GM21619 (cell line): ENCODE data around the gene NTN1.

Source experiments
- ATAC-seq: cut with Tn5 transposase; IDR thresholded peaks from one replicate; pipeline ENCODE4 v1.9.1; 2021; ENCODE audit not compliant: unreplicated experiment

Gene NTN1

DNA sequence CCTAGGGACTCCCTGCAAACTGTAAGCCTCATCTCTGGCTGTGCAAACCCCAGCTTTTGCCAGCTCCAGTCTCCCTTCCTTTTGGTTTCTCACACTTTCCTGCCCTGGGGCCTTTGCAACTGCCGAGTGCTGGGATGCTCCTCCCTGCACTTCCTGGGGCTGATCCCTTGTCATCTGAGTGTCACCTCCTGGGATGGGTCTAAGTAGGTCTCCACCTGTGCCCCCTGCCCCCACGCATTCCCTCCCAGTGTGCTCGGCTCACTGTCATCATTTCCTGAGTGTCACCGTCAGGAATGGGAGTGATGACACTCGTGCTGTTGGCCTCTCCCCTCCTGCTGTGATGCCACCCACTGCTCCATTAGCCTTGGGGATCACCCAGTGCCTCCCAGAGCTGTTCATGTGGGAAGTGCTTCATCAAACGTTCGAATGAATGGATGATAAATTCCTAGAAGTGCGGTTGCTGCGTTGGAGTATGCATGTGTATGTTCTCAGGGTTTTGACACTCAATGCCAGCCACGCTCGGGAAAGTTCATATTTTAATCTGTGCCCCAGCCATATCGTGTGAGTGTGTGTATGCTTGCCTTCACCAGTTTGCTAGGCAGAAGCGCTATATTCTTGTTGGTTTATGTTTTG, 189.9 kb downstream of the NTN1 start:
- ATAC-seq = no peak

DNA sequence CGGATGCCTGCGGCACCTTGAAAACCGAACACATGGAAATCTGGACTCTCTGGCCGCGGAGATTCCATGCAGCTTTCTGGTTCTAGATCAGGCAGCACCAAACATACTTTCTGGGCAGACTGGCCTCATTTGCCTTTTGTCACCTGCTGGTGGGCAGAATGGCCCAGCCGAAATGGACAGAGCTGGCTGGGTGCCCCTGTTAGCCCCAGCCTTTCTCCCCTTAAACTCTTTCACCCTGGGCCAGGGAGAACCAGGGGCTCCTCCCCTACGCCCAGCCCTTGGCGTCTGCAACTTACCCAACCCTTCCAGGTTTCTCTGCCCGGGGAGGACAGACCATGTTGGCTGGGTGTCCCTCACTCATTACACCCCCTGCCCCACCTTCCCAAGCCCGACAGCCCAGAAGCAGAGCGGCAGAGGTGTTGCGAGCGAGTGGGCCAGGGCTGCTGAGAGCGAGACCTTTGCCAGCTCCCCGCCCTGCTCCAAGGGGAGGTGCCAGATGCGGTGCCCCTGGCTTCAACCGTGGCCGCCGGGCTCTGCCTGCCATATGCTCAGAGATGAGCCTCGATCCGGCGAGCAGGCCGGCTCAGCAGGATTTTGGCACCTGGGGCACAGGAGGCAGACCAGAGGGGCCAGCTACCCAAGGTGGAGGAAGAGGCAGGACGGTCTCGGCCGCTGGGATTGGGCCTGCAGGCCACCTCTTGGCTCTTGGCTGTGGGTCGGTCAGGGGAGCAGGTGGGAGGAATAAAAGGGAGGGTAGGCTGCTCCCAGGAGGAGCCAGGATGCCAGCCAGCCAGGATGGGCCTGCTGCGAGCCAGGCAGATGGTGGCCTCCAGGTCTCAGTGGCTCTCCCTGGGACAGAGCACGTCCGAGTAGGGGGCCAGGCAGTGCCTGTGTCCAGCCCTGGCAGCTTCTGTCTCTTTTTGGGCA, 191.3 kb downstream of the NTN1 start:
- ATAC-seq = no peak

DNA sequence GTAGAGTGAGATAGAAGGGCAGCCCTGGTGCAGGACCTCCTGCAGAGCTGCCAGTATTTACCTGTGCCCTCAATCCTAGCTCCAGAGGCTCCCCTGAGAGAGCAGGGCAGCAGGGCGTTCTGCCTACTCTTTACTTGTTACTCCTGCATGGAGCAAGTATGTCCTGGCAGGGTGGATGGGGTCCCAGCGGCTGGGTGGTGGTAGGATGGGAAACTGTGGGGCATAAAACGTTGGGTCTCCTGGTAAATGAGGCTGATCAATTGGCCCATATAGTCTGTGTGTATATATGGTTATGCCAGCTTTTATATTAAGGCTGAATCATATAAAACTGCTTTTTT, 192.0 kb downstream of the NTN1 start:
- no peak for ATAC-seq

DNA sequence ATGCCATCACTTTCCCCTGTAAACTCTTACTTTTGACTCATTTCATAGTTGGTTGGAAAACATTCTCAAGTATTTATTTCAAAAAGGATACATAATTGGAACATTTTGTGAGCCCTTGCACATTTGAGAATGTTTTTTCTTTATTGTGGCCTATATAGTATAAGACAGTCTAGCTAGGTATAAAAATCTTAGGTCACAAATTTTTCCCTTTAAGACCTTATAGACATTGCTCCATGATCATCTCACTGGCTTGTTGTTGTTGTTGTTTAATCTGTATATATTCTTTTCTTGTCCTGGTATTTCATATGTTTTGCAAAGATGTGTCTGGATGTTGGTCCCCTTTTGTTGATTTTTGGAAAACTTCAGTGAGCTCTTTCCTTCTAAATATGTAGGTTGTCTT, 194.2 kb downstream of the NTN1 start:
- no peak for ATAC-seq

DNA sequence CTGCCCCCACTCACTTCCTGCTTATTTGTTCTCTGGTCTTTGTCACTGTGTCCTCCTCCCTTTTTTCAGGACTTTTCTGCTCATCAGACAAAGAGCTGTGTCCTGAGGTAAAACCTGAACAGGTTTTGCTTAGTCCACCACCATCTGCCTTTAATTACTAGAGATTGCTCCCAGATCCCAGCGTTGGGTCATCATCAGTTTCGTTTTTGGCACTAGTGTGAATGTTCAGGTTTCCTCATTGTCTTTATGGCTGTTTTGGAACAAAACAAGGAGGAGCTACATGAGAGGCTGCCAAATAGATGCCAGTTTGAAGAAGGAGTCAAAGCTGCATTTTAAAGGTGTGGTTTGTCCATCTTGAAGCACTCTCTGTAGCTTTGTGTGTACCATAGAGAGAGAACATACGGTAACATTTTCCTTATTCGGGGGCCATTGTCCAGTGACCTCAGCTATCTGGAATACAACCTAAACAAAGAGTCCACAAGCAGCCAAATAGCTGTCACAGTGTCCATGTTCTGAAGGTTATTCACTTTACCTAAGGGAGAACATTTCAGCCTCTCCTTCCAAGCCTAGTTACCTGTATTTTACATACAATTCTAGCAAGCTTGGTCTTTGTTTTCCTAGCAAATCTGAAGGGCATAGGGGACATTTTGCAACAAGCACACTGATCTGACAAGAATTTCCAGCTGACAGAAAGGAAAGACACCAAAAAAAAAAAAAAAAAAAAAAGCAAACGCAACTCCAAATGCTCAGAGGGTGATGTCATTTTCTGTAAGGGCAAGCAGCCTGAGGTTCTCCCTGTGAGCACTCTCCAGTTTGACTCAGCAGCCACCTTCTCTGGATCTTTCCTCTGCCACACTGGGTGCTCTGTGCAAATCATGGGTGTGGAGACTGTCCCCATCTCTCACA, 196.1 kb downstream of the NTN1 start:
- no peak for ATAC-seq

DNA sequence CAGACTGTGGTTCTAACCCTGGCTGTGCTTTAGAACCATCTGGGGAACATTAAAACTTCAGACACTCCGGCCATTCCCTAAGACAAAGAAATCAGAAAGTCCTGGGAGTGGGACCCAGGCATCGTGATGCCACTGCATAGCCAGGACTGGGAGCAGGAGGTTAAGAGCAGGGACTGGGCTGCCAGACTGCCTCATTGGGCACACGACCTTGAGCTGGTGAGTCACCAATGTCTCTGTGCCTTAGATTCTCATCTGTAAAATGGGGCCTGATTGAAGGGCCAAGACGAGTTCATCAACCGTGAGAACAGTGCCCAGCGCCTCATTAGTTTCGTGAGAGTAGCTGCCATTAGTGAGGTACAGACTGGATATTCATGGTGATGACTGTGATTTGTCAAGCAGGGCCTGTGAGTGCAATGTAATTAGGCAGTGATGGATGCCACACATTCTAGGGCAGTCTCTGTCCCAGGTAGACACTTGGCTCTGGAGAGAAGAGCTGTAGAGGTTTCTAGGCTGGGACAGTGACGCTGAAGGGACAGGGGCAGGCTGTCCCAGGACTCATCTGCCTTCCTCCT, 196.8 kb downstream of the NTN1 start:
- no peak for ATAC-seq

DNA sequence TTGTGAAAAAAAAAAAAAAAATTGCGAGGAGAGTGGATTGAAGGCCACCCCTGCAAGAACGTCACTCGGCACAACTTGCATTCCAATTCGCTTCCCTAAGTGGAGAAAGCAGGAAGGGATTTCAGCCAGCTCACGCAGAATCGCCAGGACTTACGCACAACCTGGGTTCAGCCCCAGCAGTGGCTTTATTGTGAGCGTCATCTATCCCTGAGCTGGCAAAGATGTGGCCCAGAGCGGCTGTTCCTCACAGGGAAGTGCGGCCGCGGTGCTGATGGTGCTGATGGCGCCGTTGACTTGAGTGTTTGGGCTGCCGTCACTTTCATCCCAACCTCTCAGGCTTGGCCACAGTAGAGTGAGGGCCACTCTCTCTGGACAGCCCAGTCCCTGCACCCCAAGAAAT, 197.6 kb downstream of the NTN1 start:
- ATAC-seq = no peak

DNA sequence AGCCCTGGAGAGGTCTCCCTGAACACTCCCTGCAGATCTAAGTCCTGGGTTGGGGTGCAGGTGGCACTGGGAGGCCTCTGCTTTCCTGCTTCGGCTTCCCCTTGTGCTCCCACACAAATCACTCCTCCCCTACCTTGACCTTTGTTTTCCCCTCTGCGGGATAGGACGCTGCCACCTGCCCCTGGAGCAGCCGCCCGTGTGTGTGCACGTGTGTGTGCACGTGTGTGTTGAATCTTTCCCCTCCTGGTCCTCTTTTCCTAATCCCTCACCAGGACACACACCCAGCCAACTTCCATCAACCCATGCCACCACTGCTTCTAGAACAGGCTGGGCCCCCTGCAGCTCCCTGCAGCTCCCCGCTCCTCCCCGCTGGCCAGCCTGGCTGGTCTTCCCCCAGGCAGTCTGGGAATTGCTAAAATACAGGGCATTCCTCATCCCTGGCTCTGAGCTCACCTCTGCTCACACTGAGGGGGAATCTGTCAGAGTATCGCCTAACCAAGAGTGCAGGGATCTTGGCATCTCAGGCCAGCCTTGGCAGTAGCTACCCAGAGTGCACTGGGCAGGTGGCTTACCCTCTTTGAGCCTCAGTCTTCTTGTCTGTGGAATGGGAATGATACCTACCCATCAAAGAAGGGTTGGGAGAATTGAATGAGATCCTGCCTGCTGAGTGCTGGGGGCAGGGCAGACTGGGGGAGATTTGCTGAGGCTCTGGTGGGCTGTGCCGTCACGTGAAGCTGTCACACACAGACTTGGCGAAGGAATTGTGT, 198.5 kb downstream of the NTN1 start:
- ATAC-seq = no peak

DNA sequence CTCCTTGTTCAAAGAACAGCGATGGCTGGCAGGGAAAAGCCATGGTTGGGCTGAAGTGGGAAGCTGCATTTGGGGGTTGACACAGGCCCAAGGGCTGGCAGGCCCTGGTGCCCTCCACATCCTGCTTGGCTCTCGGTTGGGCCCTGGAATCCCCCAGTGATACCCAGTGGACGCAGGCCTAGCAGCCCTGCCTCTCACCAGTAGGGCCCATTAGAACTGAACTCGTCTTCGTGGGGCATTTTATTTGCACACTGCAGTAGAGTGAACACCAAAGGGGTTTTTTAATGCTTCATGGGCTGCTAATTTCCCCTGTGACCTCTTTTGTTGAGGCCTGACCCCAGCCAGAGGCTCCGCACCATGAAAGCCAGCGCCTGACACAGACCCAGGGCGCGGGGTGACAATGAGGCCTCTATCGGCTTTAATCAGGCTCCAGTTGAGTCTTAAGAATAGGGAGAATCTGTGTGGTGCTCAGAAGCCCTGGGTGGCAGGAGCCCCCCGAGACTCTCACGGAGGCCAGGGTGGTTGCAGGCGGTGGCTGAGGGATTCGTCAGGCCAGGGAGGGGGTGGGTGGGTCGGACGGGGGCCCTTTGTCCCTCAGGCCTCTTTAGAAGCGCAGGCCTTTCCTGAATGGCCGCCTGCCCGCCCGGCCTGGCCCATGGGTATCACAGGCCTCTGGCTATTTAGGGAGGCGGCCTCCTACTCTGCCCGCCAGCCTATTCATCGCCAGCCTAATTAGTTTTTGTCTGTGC, 199.3 kb downstream of the NTN1 start:
- no peak for ATAC-seq

DNA sequence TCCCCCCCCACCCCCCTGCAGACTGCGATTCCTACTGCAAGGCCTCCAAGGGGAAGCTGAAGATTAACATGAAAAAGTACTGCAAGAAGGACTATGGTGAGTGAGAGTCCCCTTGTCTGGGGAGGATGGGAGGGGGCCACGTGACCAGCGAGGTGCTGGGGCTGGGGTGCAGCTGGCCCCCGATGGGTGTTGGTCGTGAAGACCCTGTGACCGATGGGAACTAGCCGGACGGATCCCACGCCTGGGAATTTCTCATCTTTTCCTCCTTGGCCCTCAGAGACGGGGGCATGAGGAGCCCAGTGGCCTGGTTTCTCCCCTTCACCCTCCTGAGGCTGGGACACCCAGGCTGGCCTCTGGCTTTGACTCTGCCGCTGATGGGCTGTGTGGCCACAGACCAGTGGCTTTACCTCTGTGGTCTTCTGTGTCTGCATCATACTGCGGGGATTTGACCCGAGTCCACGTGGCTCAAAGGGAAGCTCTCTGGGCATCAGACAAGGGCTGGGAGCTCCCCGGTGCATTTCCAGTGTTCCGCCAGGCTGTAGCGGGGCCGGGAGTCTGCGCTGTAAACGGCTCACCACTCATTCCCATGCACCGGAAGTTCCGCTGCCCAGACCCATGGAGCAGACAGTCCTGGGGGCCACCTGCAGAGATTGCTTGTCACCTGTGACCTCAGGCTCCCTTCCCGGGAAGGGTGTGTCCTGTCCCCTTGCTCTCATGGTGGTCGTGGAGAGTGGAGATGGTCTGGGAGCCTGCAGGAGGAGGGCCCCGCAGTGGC, 200.0 kb downstream of the NTN1 start:
- ATAC-seq = no peak

DNA sequence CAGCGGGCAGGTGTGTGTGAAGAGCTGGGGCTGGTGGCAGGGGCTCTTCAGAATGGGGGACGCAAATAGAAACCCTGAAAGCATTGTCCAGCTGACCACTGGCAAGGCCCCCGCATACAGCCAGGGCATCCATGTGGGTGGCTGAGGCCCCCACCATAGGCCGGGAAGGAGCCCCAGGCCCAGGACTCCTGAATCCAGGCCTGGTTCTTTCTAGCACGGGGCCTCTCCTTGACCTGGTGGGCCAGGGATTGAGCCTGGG, 200.5 kb downstream of the NTN1 start:
- ATAC-seq = no peak

DNA sequence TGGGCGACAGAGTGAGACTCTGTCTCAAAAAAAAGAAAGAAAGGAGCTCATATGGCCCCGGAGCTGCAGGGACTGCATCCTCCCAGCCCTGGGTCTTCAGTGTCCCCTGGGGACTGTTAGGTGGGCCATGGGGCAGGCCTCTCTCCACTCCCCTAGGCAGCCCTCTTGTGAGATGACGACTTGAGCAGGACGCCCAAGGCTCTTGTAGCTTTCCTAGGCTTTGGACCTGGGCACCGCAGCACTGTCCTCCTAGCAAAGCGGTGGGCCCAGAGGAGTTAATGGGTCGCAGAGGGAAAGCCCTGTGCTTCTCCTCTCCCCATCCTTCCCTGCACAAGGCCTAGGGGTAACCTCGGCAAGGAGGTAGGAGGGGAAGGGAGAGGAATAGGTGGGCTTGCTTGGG, 202.2 kb downstream of the NTN1 start:
- ATAC-seq = no peak

DNA sequence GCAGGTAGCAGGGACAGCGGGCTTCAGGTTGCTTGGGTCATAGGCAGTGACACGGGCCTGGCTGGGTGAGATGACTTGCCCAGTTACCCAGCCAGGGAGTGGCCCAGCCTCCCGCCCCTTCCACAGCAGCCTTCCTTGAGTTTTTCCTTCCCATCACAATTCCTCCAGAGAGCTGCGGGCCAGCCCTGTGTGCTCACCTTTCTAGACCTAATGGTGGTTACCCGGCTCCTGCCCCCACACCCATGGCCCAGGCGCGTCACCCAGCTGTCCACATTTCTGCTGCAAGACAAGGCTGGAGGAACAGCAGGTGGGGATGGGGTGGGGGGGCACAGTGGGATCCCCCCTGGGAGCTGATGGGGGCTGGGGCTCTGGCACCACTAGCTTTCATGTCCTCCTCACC, 203.2 kb downstream of the NTN1 start:
- no peak for ATAC-seq

DNA sequence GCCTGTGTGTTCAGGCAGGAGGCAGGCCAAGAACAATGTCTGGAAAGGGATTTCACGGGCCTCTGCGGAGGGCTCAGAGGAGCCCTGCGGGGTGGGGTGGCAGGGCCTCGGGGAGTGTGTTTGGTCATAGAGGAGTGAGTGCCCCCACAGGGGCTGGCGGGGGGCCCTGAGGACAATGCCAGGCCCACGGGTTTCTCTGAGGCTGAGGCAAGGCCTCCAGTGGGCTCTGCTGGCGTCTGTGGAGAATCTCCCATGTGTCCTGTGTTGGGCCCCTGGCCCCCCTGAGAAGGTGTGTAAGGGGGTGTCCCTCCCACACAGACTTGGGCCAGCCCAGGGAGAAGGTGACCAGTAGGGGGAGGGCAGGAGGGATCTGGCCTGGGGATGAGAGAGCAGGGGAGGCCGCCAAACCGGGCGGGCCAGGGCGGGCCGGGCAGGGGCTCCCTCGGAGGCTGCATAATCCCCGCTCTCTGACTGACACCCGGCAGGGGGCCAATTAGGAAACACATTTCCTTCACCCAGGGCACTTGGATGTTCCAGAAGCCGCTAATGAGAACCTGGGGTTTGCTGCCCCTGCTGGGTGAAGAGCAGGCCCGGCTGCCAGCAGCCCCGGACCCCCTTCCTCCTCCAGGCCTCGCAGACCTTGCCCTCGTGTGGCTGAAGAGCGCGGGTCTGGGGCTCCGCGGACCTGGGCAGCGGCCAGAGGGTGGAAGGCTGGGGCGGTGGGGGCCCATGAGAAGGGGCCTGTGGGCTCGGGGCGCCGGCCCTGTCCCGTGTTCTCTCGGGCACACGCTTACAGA, 204.2 kb downstream of the NTN1 start:
- ATAC-seq = no peak

DNA sequence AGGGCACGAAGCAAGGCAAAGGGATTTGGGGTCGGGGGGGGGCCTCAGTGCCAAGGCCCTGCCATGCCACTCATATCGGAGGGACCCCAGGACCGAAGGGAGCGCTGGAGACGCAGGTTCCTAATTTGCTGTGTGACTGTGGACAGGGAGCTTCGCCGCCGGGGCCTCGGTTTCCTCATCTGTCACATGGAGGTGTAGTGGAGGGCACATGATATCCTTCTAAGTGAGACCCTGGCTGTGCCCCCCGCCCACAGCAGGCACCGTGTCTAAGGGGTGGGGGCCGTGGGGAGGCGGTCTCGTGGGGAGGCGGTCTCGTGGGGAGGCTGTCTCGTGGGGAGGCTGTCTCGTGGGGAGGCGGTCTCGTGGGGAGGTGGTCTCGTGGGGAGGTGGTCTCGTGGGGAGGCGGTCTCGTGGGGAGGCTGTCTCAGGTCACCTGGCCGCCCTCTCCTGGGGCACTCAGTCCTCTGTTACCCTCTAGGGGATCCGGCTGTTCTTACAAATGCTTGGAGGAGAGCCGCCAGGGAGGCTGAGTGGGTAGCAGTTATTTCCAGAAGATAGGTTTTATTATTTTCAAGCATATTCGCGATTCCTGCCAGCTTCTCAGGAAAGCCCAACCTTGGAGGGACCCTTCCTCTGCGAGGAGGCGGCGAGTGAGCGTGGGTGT, 205.0 kb downstream of the NTN1 start:
- ATAC-seq = no peak

DNA sequence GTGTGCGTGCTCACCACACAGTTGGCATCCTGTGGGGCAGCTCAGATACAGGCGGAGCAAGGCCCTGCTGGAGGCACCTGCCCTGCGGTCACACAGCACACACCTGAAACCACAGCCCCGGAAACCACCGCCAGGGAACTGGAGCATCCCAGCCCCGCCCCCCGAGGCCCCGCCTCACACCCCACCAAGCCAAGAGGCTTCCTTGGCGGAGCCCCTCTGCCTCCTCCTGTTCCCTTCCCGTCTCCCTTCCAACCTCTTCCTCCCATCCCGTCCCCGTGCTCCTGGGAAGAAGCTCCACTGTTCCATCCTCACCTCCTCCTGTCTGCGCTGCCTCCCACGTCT, 205.5 kb downstream of the NTN1 start:
- no peak for ATAC-seq

DNA sequence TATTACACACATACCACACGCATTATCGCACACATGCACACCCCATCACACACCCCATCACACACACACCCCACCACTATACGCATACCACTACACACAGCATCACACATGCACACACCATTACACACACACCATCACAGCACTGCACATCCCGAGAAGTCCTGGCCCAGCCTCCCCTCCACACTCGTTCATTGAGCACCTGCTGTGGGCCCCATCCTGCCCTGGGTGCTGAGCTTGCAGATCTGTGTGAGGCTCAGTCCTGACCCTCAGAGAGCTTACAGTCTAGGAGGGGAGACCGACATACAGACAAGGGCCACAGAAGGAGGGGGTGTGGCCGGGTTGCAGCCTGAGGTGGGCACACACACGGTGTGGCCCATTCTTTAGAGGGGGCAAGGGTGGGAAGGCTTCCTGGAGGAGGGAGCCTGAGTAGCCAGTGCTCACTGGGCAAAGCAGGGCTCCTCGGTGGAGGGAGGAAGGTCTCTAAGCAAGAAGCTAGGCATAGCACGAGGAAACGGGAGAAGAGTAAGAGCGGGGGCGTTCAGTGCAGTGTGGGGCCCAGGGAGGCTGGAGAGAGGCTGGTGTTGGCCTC, 206.6 kb downstream of the NTN1 start:
- ATAC-seq = no peak
